SK-N-SH (cell line): ENCODE results near the gene MACROH2A2. TPM values are rescaled to one million over a fixed set of nuclear protein-coding genes. Genes with fewer than 3 reads are reported as not detected.

Experiments
- CTCF ChIA-PET: fragments of 300-600, 350-600 bp; formaldehyde crosslinking; extraction: SDS; loops from one replicate; lab custom pipeline; 2021; lab: Yijun Ruan, JAX
- POLR2A ChIA-PET: fragments of 350-600 bp; sonication (Branson Sonifier 250); formaldehyde crosslinking; extraction: SDS; loops from one replicate; lab custom pipeline; 2020; ENCODE audit warnings: antibody characterized with exemption, inconsistent platforms; lab: Yijun Ruan, JAX
- DNase-seq: peaks from one replicate; pipeline ENCODE4 v3.0.0; 2012
- H2AFZ ChIP-seq: fragments of 200-600 bp; sonication (generic); 2 replicates; pipeline ENCODE4 v1.8.1; 2016; ENCODE audit warnings: antibody characterized with exemption, mild to moderate bottlenecking, low read depth
- H3F3A ChIP-seq: fragments of 200-600 bp; sonication (generic); replicated peaks from 2 replicates; pipeline ENCODE3; 2016; ENCODE audit warnings: antibody characterized with exemption, mild to moderate bottlenecking; ENCODE audit not compliant: insufficient read depth
- H3K27ac ChIP-seq, 2 experiments: fragments of 200-500 bp in 1 of 2; fragments of 200-600 bp in 1 of 2; sonication (Bioruptor generic) in 1 of 2; sonication (generic), shearing (Covaris generic) in 1 of 2; 2 replicates each; pipeline versions ENCODE4 v1.5.1 to v1.6.1; 2014 to 2016; ENCODE audit warnings: low read depth in 2 of 2, inconsistent platforms in 1 of 2, low read length in 1 of 2, mild to moderate bottlenecking in 1 of 2, mixed read lengths in 1 of 2
- H3K27me3 ChIP-seq: fragments of 200-600 bp; sonication (generic), shearing (Covaris generic); 2 replicates; pipeline ENCODE4 v1.6.1; 2016; ENCODE audit warnings: mixed run types; ENCODE audit not compliant: insufficient read depth
- H3K36me3 ChIP-seq, 2 experiments: fragments of 200-500 bp in 1 of 2; fragments of 200-600 bp in 1 of 2; sonication (Bioruptor generic) in 1 of 2; sonication (generic) in 1 of 2; replicated peaks in 1 of 2; 2 replicates each; pipeline versions ENCODE3 to v1.5.1; 2014 to 2016; ENCODE audit warnings: low read length in 1 of 2, mild to moderate bottlenecking in 1 of 2; ENCODE audit not compliant: insufficient read depth in 2 of 2, control insufficient read depth in 1 of 2
- H3K4me1 ChIP-seq, 2 experiments: fragments of 200-500 bp in 1 of 2; fragments of 200-600 bp in 1 of 2; sonication (Bioruptor generic) in 1 of 2; sonication (generic), shearing (Covaris generic) in 1 of 2; 2 replicates each; pipeline versions ENCODE4 v1.5.1 to v1.6.1; 2014 to 2016; ENCODE audit warnings: low read depth in 1 of 2, low read length in 1 of 2, mixed run types in 1 of 2; ENCODE audit not compliant: insufficient read depth in 2 of 2, control insufficient read depth in 1 of 2
- H3K4me2 ChIP-seq: fragments of 200-600 bp; sonication (generic), shearing (Covaris generic); 2 replicates; pipeline ENCODE4 v1.6.1; 2017; ENCODE audit warnings: mixed run types
- H3K4me3 ChIP-seq, 2 experiments: fragments of 200-500 bp in 1 of 2; fragments of 200-600 bp in 1 of 2; sonication (Bioruptor generic) in 1 of 2; sonication (generic), shearing (Covaris generic) in 1 of 2; 2 replicates each; pipeline versions ENCODE4 v1.5.1 to v1.8.1; 2014 to 2016; ENCODE audit warnings: low read depth in 2 of 2, inconsistent platforms in 1 of 2, low read length in 1 of 2, mild to moderate bottlenecking in 1 of 2, mixed read lengths in 1 of 2, moderate library complexity in 1 of 2
- H3K79me2 ChIP-seq: fragments of 200-600 bp; sonication (generic); 2 replicates; pipeline ENCODE4 v1.8.1; 2017; ENCODE audit warnings: mild to moderate bottlenecking; ENCODE audit not compliant: insufficient read depth
- H3K9ac ChIP-seq: fragments of 200-600 bp; sonication (generic); 2 replicates; pipeline ENCODE4 v1.6.1; 2017; ENCODE audit warnings: mixed run types
- H3K9me2 ChIP-seq: fragments of 200-600 bp; sonication (generic); 2 replicates; pipeline ENCODE4 v1.6.1; 2017; ENCODE audit warnings: mixed run types
- H3K9me3 ChIP-seq: fragments of 200-600 bp; sonication (generic); 2 replicates; pipeline ENCODE4 v1.6.1; 2017; ENCODE audit warnings: mixed run types, mild to moderate bottlenecking, moderate library complexity
- H4K20me1 ChIP-seq: fragments of 200-600 bp; sonication (generic); 2 replicates; pipeline ENCODE4 v1.6.1; 2017; ENCODE audit warnings: mild to moderate bottlenecking, mixed run types; ENCODE audit not compliant: insufficient read depth
- EZH2phosphoT487 ChIP-seq: fragments of 200-600 bp; sonication (generic); IDR thresholded peaks from 2 replicates; pipeline ENCODE4 v1.6.1; 2017; ENCODE audit warnings: low read depth, mixed run types, mild to moderate bottlenecking, antibody characterized with exemption, moderate library complexity, borderline replicate concordance
- GABPA ChIP-seq: IDR thresholded peaks from 2 replicates; pipeline ENCODE4 v1.4.0; 2012; ENCODE audit warnings: low read depth, mild to moderate bottlenecking
- GATA2 ChIP-seq: sonication (generic); formaldehyde crosslinking; IDR thresholded peaks from 2 replicates; pipeline ENCODE4 v1.5.0; 2020; ENCODE audit warnings: mild to moderate bottlenecking, missing genetic modification reagents
- MXI1 ChIP-seq: IDR thresholded peaks from 2 replicates; pipeline ENCODE4 v1.6.1; 2012; ENCODE audit warnings: mild to moderate bottlenecking, low read depth, low read length, improper control_type of control experiment
- RAD21 ChIP-seq: IDR thresholded peaks from 2 replicates; pipeline ENCODE4 v1.6.1; 2012; ENCODE audit warnings: mild to moderate bottlenecking, low read length
- RCOR1 ChIP-seq: fragments of 150-350 bp; IDR thresholded peaks from 2 replicates; pipeline ENCODE4 v1.6.1; 2017; ENCODE audit warnings: antibody characterized with exemption, low read length
- RFX5 ChIP-seq: IDR thresholded peaks from 2 replicates; pipeline ENCODE4 v1.6.1; 2012; ENCODE audit warnings: mild to moderate bottlenecking, improper control_type of control experiment, low read length
- RXRA ChIP-seq: IDR thresholded peaks from 2 replicates; pipeline ENCODE4 v1.4.0; 2012; ENCODE audit warnings: low read depth, mild to moderate bottlenecking, borderline replicate concordance
- SIN3A ChIP-seq: IDR thresholded peaks from 2 replicates; pipeline ENCODE4 v1.6.1; 2012; ENCODE audit warnings: low read depth, mild to moderate bottlenecking, low read length, moderate library complexity, borderline replicate concordance
- TAF1 ChIP-seq: IDR thresholded peaks from 2 replicates; pipeline ENCODE4 v1.6.1; 2012; ENCODE audit warnings: low read depth, mild to moderate bottlenecking, low read length, moderate library complexity, borderline replicate concordance
- TCF12 ChIP-seq: IDR thresholded peaks from 2 replicates; pipeline ENCODE4 v1.4.0; 2012
- TEAD4 ChIP-seq: IDR thresholded peaks from 2 replicates; pipeline ENCODE4 v1.4.0; 2012; ENCODE audit warnings: mild to moderate bottlenecking, borderline replicate concordance; ENCODE audit not compliant: insufficient read depth
- YY1 ChIP-seq: IDR thresholded peaks from 2 replicates; pipeline ENCODE4 v1.4.0; 2012; ENCODE audit warnings: low read depth, mild to moderate bottlenecking
- WGBS: methylation state at CpG from one replicate; pipeline ENCODE4 v1.1.6; 2017; ENCODE audit warnings: low lambda C conversion rate; 5-methylcytosine and 5-hydroxymethylcytosine counted together
- polyA plus RNA-seq, 3 experiments: library from polyadenylated mRNA; depleted of rRNA; stranded (reverse); fragments of >200 nt; gene quantifications; 2 replicates each; pipeline ENCODE4 v1.2.3, GENCODE V29; 2012
- TF ChIP-seq, protein P1 (sequence below): IDR thresholded peaks from 2 replicates; pipeline ENCODE4 v1.6.1; 2012; ENCODE audit warnings: mild to moderate bottlenecking, low read depth, low read length, moderate library complexity
- TF ChIP-seq, protein P2 (sequence below): fragments of 150-350 bp; IDR thresholded peaks from 2 replicates; pipeline ENCODE4 v1.6.1; 2016; ENCODE audit warnings: mild to moderate bottlenecking, low read depth, low read length
- TF ChIP-seq, protein P3 (sequence below): IDR thresholded peaks from 2 replicates; pipeline ENCODE4; 2012
- TF ChIP-seq, protein P4 (sequence below): IDR thresholded peaks from 2 replicates; pipeline ENCODE4 v1.4.0; 2012; ENCODE audit warnings: low read depth, borderline replicate concordance
- TF ChIP-seq, protein P5 (sequence below): IDR thresholded peaks from 2 replicates; pipeline ENCODE4 v1.4.0; 2012; ENCODE audit warnings: low read depth, borderline replicate concordance

The MACROH2A2 gene
- polyA plus RNA-seq, 1 of the 3 experiments (the other 2 are of a cell fraction): 28.9 TPM

DNA sequence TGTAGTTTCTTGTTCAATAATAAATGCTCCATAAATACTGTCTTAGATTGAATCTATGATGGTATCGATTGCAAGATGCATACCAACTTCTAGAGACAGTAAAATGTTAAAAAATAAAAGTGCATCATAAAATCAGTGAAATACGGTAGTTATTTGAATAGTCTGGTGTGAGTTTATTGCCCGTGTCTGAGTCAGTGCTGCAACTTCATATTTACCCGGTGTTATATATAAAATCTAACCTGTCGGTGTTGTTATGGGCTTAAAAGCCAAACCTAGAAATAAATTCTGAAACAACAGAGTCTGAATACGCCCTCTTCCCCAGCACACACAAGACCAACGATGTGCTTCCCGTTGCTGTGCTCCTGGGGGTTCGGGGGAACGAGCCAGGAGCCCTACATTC is 16.3 kb downstream of the MACROH2A2 start (continued):
- TF ChIP-seq, protein P1, sequence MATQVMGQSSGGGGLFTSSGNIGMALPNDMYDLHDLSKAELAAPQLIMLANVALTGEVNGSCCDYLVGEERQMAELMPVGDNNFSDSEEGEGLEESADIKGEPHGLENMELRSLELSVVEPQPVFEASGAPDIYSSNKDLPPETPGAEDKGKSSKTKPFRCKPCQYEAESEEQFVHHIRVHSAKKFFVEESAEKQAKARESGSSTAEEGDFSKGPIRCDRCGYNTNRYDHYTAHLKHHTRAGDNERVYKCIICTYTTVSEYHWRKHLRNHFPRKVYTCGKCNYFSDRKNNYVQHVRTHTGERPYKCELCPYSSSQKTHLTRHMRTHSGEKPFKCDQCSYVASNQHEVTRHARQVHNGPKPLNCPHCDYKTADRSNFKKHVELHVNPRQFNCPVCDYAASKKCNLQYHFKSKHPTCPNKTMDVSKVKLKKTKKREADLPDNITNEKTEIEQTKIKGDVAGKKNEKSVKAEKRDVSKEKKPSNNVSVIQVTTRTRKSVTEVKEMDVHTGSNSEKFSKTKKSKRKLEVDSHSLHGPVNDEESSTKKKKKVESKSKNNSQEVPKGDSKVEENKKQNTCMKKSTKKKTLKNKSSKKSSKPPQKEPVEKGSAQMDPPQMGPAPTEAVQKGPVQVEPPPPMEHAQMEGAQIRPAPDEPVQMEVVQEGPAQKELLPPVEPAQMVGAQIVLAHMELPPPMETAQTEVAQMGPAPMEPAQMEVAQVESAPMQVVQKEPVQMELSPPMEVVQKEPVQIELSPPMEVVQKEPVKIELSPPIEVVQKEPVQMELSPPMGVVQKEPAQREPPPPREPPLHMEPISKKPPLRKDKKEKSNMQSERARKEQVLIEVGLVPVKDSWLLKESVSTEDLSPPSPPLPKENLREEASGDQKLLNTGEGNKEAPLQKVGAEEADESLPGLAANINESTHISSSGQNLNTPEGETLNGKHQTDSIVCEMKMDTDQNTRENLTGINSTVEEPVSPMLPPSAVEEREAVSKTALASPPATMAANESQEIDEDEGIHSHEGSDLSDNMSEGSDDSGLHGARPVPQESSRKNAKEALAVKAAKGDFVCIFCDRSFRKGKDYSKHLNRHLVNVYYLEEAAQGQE: no peak
- no peak for TF ChIP-seq EZH2phosphoT487
- TF ChIP-seq, protein P2, sequence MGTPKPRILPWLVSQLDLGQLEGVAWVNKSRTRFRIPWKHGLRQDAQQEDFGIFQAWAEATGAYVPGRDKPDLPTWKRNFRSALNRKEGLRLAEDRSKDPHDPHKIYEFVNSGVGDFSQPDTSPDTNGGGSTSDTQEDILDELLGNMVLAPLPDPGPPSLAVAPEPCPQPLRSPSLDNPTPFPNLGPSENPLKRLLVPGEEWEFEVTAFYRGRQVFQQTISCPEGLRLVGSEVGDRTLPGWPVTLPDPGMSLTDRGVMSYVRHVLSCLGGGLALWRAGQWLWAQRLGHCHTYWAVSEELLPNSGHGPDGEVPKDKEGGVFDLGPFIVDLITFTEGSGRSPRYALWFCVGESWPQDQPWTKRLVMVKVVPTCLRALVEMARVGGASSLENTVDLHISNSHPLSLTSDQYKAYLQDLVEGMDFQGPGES: no peak
- no peak for TF ChIP-seq TAF1
- TF ChIP-seq TEAD4: no peak
- no peak for TF ChIP-seq YY1
- TF ChIP-seq GABPA: no peak
- TF ChIP-seq, all 33 proteins: peak for 0

DNA sequence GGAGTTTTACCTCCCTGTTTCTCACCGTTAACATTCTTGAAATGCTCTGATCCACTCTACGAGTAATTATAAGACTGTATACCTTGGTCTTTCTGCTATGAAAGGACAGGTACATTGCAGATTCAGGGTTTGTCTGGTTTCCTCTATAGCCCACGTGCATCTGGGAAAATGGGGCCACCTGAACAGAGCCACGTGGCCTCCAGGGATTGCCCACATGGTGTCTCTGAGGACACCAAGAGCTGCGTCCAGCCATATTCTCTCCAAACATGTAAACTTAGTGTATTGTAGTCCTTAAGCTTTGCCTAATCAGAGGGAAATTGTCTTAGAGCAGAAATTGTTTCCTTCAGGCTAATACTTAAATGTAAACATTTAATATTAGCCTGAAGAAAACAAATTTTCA is 16.7 kb downstream of the MACROH2A2 start:
- H3K27ac ChIP-seq: no peak overlapping the region
- no peak overlapping the region for H3K4me3 ChIP-seq
- H3K9me2 ChIP-seq: no peaks in the 10 kb centered on the region
- TF ChIP-seq, protein P3, sequence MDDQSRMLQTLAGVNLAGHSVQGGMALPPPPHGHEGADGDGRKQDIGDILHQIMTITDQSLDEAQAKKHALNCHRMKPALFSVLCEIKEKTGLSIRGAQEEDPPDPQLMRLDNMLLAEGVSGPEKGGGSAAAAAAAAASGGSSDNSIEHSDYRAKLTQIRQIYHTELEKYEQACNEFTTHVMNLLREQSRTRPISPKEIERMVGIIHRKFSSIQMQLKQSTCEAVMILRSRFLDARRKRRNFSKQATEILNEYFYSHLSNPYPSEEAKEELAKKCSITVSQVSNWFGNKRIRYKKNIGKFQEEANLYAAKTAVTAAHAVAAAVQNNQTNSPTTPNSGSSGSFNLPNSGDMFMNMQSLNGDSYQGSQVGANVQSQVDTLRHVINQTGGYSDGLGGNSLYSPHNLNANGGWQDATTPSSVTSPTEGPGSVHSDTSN: no peak
- TF ChIP-seq RXRA: no peak
- TF ChIP-seq, protein P2: no peak
- TF ChIP-seq, protein P4, sequence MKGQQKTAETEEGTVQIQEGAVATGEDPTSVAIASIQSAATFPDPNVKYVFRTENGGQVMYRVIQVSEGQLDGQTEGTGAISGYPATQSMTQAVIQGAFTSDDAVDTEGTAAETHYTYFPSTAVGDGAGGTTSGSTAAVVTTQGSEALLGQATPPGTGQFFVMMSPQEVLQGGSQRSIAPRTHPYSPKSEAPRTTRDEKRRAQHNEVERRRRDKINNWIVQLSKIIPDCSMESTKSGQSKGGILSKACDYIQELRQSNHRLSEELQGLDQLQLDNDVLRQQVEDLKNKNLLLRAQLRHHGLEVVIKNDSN: no peak
- no peak for TF ChIP-seq MXI1
- TF ChIP-seq RAD21: no peak
- no peak for TF ChIP-seq TAF1
- no peak for TF ChIP-seq TCF12
- TF ChIP-seq TEAD4: no peak
- TF ChIP-seq RFX5: no peak
- no peak for TF ChIP-seq RCOR1
- TF ChIP-seq SIN3A: no peak
- TF ChIP-seq GATA2: no peak
- TF ChIP-seq, protein P5, sequence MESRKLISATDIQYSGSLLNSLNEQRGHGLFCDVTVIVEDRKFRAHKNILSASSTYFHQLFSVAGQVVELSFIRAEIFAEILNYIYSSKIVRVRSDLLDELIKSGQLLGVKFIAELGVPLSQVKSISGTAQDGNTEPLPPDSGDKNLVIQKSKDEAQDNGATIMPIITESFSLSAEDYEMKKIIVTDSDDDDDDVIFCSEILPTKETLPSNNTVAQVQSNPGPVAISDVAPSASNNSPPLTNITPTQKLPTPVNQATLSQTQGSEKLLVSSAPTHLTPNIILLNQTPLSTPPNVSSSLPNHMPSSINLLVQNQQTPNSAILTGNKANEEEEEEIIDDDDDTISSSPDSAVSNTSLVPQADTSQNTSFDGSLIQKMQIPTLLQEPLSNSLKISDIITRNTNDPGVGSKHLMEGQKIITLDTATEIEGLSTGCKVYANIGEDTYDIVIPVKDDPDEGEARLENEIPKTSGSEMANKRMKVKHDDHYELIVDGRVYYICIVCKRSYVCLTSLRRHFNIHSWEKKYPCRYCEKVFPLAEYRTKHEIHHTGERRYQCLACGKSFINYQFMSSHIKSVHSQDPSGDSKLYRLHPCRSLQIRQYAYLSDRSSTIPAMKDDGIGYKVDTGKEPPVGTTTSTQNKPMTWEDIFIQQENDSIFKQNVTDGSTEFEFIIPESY: no peak
- no peak overlapping the region for H3K4me2 ChIP-seq
- no peaks in the 10 kb centered on the region for H4K20me1 ChIP-seq
- ChIA-PET POLR2A (no interaction called here), CTCF (no interaction called here)
- H3K79me2 ChIP-seq: no peaks in the 10 kb centered on the region
- no peak overlapping the region for H3K9ac ChIP-seq
- H3K27me3 ChIP-seq: no peaks in the 10 kb centered on the region
- WGBS: 91% methylated on average over 5 of the region's 5 CpGs
- no peaks in the 10 kb centered on the region for H3K9me3 ChIP-seq
- no peaks in the 10 kb centered on the region; a peak in 1 of 4 replicates for H3K4me1 ChIP-seq
- no peak overlapping the region for H2AFZ ChIP-seq
- peaks cover 0 to 3% of the 10 kb centered on the region in 2 experiments for H3K36me3 ChIP-seq
- H3F3A ChIP-seq: no peaks in the 10 kb centered on the region
- no peak for DNase-seq
